Lung (tissue), 12 donors: ENCODE results near the gene TRPT1. TPM values are rescaled to one million over a fixed set of nuclear protein-coding genes. Genes with fewer than 3 reads are reported as not detected.

Source experiments
- ATAC-seq: fragments of 200-7000 bp; cut with Tn5 transposase; one replicate; pipeline ENCODE4 v1.9.1; 2020; ENCODE audit warnings: moderate number of reproducible peaks; ENCODE audit not compliant: insufficient read depth, low FRiP score
- DNase-seq, 3 donors: peaks; one replicate each; pipeline ENCODE4 v3.0.0-alpha.2; 2013 to 2017
- H3K27ac ChIP-seq, 2 donors: one replicate each; pipeline ENCODE4 v1.5.1; 2013; ENCODE audit warnings: mild to moderate bottlenecking in 2 of 2, moderate library complexity in 2 of 2, control low read depth in 1 of 2, inconsistent platforms in 1 of 2, low read depth in 1 of 2, low read length in 1 of 2
- H3K27me3 ChIP-seq, 3 donors: one replicate each; pipeline ENCODE4 v1.5.1; 2013; ENCODE audit warnings: low read length in 2 of 3; ENCODE audit not compliant: control insufficient read depth in 3 of 3, insufficient read depth in 3 of 3
- H3K36me3 ChIP-seq, 4 donors: one replicate each; pipeline ENCODE4 v1.5.1; 2013; ENCODE audit warnings: low read length in 4 of 4, mild to moderate bottlenecking in 1 of 4, moderate library complexity in 1 of 4; ENCODE audit not compliant: control insufficient read depth in 4 of 4, insufficient read depth in 4 of 4
- H3K4me1 ChIP-seq, 5 donors: one replicate each; pipeline ENCODE4 v1.5.1; 2013; ENCODE audit warnings: low read length in 5 of 5, mild to moderate bottlenecking in 2 of 5, moderate library complexity in 1 of 5; ENCODE audit not compliant: control insufficient read depth in 5 of 5, insufficient read depth in 5 of 5
- H3K4me3 ChIP-seq: one replicate; pipeline ENCODE4 v1.5.1; 2013; ENCODE audit warnings: mild to moderate bottlenecking, control low read depth, moderate library complexity
- H3K9ac ChIP-seq, 2 donors: one replicate each; pipeline ENCODE4 v1.5.1; 2013; ENCODE audit warnings: low read length in 2 of 2, control low read depth in 1 of 2; ENCODE audit not compliant: insufficient read depth in 1 of 2
- H3K9me3 ChIP-seq, 4 donors: one replicate each; pipeline ENCODE4 v1.5.1; 2013; ENCODE audit warnings: low read length in 3 of 4, mild to moderate bottlenecking in 1 of 4, moderate library complexity in 1 of 4; ENCODE audit not compliant: control insufficient read depth in 4 of 4, insufficient read depth in 3 of 4
- WGBS, 2 donors: extraction: QIAGEN DNeasy Blood & Tissue Kit; methylation state at CpG; one replicate each; pipeline ENCODE4 v1.1.7; 2013; 5-methylcytosine and 5-hydroxymethylcytosine counted together
- polyA plus RNA-seq, 2 donors: library from polyadenylated mRNA; stranded (reverse); fragments of 200-250 nt; gene quantifications; one replicate each; pipeline ENCODE4 v1.2.1, GENCODE V29; 2013
- total RNA-seq, 2 donors: library from RNA; depleted of rRNA in 1 of 2; stranded (reverse); fragments of >200 nt in 1 of 2; gene quantifications; one replicate each; pipeline ENCODE4 v1.2.1, GENCODE V29; 2014 to 2021
- TF ChIP-seq, protein P1 (sequence below): IDR thresholded peaks from 2 replicates; pipeline ENCODE4 v1.5.1; 2012; ENCODE audit warnings: mild to moderate bottlenecking; ENCODE audit errors: control extremely low read depth, extremely low read depth
- donor health status: control.
- donor health status: control.
- donor health status: Bipolar disorder and iron deficiency.
- donor health status: healthy.
- donor health status: DM: yes; HTN: yes; CAD: no.

Gene TRPT1
- total and polyA plus RNA-seq, 4 donors, result 18.3 to 62.5 (median 34.3) TPM

DNA sequence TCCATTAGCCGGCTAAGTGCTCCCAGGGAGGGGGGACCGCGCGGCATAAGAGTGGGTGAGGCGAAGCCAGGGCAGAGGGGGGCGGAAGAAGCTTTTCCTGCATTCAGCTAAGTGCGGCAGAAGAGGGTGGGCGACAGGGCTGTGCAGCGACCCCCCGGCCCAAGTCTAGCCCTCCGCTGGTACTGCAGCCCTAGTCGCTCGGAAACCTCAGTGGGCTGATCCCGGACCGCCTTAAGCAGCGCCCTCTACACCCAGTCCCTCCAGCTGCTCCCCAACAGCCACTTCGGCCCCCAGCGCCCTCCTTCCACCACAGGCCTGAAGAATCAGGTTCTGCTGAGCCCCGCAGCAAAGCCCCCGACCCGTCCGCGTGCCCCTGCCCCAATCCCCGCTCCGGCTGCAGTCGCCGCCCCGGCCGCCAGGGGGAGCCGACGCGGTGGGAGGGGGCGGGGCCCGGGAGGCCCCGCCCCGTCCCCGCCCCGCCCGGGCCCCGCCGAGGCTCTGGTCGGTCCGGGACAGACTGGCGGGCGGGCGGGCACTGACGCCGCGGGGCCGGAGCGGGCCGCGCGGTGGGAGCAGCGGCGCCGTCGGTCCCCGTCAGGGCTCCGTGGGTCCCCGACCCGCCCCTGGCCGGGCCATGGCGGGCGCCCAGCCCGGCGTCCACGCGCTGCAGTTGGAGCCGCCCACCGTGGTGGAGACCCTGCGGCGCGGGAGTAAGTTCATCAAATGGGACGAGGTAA, 25.2 kb upstream of the TRPT1 start, which contains the start of gene PLCB3:
Gene PLCB3, plus strand, starts transcription at position 515 of the 737 bp plus-strand sequence. Its CDS starts 120 bp downstream, at position 635.
- peak within 1 kb of the TSS in 1 of 2 donors; percentile 58 for H3K9ac ChIP-seq

DNA sequence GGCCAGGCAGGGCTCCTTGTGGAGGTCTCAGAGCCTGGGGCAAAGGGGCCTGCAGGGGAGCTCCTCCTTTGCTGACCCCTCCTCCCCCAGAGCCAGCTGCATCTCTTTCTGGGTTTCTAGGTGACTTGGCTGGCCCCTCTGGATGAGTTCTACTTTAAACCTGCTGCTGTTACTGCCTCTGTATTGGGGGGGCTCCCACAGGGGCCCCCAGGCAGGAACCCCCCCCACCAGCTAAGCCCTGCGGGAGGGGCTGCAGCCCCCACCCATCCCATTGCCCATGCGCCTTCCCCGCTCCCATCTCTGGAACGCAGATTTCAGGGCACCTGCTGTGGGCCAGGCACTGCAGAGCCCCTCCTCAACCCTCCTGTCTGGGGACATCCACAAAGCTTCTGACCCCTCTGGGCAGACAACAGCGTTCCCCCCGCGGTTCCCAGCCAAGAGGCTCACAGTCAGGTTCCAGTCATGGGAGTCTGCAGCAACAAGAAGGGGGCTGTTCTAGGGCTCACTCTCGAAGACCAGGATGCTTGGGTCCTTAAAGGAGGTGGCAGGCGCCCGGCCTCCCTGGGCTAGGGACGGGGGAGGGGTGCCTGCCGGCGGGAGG, 24.5 kb upstream of the TRPT1 start:
- H3K9ac ChIP-seq, result no peak overlapping the region
- peaks cover 0 to 11% (median 2%) of the 10 kb centered on the region in 4 donors for H3K36me3 ChIP-seq
- H3K27ac ChIP-seq, result no peak overlapping the region
- no peaks in the 10 kb centered on the region for H3K9me3 ChIP-seq
- H3K27me3 ChIP-seq, result no peaks in the 10 kb centered on the region
- no peak for ATAC-seq
- peaks cover 0 to 28% (median 12%) of the 10 kb centered on the region in 5 donors for H3K4me1 ChIP-seq
- 23 to 27% methylated on average over 13 of the region's 13 CpGs for WGBS, 2 donors
- no peak overlapping the region for H3K4me3 ChIP-seq
- TF ChIP-seq, protein P1, sequence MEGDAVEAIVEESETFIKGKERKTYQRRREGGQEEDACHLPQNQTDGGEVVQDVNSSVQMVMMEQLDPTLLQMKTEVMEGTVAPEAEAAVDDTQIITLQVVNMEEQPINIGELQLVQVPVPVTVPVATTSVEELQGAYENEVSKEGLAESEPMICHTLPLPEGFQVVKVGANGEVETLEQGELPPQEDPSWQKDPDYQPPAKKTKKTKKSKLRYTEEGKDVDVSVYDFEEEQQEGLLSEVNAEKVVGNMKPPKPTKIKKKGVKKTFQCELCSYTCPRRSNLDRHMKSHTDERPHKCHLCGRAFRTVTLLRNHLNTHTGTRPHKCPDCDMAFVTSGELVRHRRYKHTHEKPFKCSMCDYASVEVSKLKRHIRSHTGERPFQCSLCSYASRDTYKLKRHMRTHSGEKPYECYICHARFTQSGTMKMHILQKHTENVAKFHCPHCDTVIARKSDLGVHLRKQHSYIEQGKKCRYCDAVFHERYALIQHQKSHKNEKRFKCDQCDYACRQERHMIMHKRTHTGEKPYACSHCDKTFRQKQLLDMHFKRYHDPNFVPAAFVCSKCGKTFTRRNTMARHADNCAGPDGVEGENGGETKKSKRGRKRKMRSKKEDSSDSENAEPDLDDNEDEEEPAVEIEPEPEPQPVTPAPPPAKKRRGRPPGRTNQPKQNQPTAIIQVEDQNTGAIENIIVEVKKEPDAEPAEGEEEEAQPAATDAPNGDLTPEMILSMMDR, result no peak
- DNase-seq, result peak in 1 of 3 donors; percentile 26

More for the DNA sequence above, 25.2 kb upstream of the TRPT1 start, which contains the start of gene PLCB3:
- peak; percentile 73 for ATAC-seq
- 1% methylated on average over 63 to 75 of the region's 75 CpGs for WGBS, 2 donors
- Histone ChIP-seq H3K9me3 (no peaks in the 10 kb centered on the region), H3K27me3 (no peaks in the 10 kb centered on the region), H3K4me1 (peaks cover 0 to 26% (median 9%) of the 10 kb centered on the region in 5 donors), H3K36me3 (peaks cover 0 to 17% (median 2%) of the 10 kb centered on the region in 4 donors), H3K4me3 (peak within 1 kb of the TSS; percentile 62), H3K27ac (peak within 1 kb of the TSS; percentile 24 to 63)
- DNase-seq, result peak; percentile 44 to 70 (median 49)
- TF ChIP-seq, protein P1, result peak; percentile 35

DNA sequence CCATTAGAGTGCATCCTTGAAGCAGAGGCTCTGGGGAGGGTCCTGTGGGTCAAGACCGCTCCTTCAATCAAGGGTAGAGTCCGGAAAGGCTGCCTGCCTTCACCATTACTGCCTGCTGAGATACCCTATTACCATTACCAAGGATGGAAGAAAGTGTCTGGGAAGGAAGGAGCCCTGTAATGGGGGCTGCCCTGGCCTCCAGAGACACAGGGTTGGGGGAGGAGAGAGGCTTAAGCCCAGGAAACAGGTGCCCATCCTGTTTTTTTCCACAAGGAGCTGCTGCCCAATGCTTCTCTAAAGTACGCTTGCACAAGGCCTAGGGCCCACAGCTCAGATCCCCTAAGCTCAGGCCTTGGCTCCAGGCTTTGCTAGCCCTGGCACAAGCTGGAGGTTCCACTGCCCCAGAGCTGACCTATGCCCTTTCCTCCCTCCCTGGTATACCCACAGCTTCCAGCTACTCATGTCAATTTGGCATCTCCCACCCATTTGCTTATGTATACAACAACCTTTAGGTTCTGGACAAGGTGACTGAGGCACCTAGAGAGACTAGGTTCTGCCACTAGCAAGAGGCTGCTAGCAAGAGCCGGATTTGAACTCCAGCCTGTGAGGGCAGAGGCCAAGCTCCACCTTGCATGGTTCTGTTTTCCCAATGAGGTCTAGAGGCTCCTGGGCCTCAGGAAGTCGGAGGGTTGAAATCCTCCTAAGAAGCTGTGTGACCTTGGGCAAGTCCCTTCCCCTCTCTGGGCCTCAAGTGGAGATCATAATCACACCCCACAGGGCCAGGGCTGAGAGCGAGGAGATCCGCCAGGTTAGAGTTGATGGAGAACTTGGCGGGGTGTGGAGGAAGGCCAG, 23.8 kb upstream of the TRPT1 start:
- WGBS, 2 donors, result 84 to 87% methylated on average over 8 of the region's 8 CpGs

More for the DNA sequence above, 23.8 kb upstream of the TRPT1 start:
- Histone ChIP-seq H3K9me3 (no peaks in the 10 kb centered on the region), H3K4me3 (no peak overlapping the region), H3K36me3 (peaks cover 0 to 5% (median under 1%) of the 10 kb centered on the region in 4 donors), H3K9ac (no peak overlapping the region), H3K27ac (no peak overlapping the region), H3K4me1 (peaks cover 0 to 34% (median 14%) of the 10 kb centered on the region in 5 donors), H3K27me3 (no peaks in the 10 kb centered on the region)
- TF ChIP-seq, protein P1, result no peak
- no peak for DNase-seq
- no peak for ATAC-seq
